GM23338 (cell line): ENCODE measurements around the gene MROH2B. TPM values are rescaled to one million over a fixed set of nuclear protein-coding genes. Genes with fewer than 3 reads are reported as not detected.

ENCODE experiments used
- ATAC-seq: fragments of 200-7000 bp; cut with Tn5 transposase; 3 replicates; pipeline ENCODE4 v1.9.1; 2020
- DNase-seq: peaks from one replicate; pipeline ENCODE4 v3.0.0-alpha.2; 2015; ENCODE audit warnings: low spot score
- H2AFZ ChIP-seq: fragments of 200-600 bp; sonication (generic); 2 replicates; pipeline ENCODE4 v1.8.0; 2016; ENCODE audit warnings: antibody characterized with exemption, mild to moderate bottlenecking, moderate library complexity
- H3F3A ChIP-seq: fragments of 200-600 bp; sonication (generic); replicated peaks from 2 replicates; pipeline ENCODE4 v1.8.0; 2017; ENCODE audit warnings: antibody characterized with exemption, mixed run types, low read depth
- H3K27ac ChIP-seq: fragments of 200-600 bp; sonication (generic); 2 replicates; pipeline ENCODE4 v1.6.1; 2016; ENCODE audit warnings: low read depth
- H3K27me3 ChIP-seq: fragments of 200-600 bp; sonication (generic); 2 replicates; pipeline ENCODE4 v1.8.0; 2016; ENCODE audit warnings: mild to moderate bottlenecking, mixed run types, moderate library complexity; ENCODE audit not compliant: insufficient read depth
- H3K36me3 ChIP-seq: fragments of 200-600 bp; sonication (generic); 2 replicates; pipeline ENCODE4 v1.8.0; 2016; ENCODE audit warnings: mild to moderate bottlenecking; ENCODE audit not compliant: insufficient read depth
- H3K4me1 ChIP-seq: fragments of 200-600 bp; sonication (generic); 2 replicates; pipeline ENCODE4 v1.8.0; 2016; ENCODE audit warnings: mild to moderate bottlenecking, moderate library complexity; ENCODE audit not compliant: insufficient read depth
- H3K4me2 ChIP-seq: fragments of 200-600 bp; sonication (generic); 2 replicates; pipeline ENCODE4 v1.7.1; 2017; ENCODE audit warnings: mixed run types
- H3K4me3 ChIP-seq: fragments of 200-600 bp; sonication (generic); 2 replicates; pipeline ENCODE4 v1.6.1; 2016; ENCODE audit warnings: mixed run types
- H3K79me2 ChIP-seq: fragments of 200-600 bp; sonication (generic); replicated peaks from 2 replicates; pipeline ENCODE4 v1.8.0; 2017; ENCODE audit warnings: mild to moderate bottlenecking; ENCODE audit not compliant: insufficient read depth
- H3K9me2 ChIP-seq: fragments of 200-600 bp; sonication (generic); 2 replicates; pipeline ENCODE4 v1.8.0; 2017; ENCODE audit not compliant: insufficient read depth
- H4K20me1 ChIP-seq: fragments of 200-600 bp; sonication (generic); replicated peaks from 2 replicates; pipeline ENCODE4 v1.8.0; 2017; ENCODE audit warnings: mild to moderate bottlenecking; ENCODE audit not compliant: insufficient read depth
- H3K27ac Mint-ChIP-seq: 2 replicates; pipeline ENCODE4 v1.8.0; 2020; ENCODE audit warnings: inconsistent platforms, mild to moderate bottlenecking, moderate library complexity, mixed read lengths
- H3K27me3 Mint-ChIP-seq: 3 replicates; pipeline ENCODE4 v1.8.0; 2022; ENCODE audit warnings: low read depth, mild to moderate bottlenecking, moderate library complexity, mixed read lengths, inconsistent platforms; ENCODE audit not compliant: insufficient read depth, poor library complexity
- H3K36me3 Mint-ChIP-seq: 3 replicates; pipeline ENCODE4 v1.8.0; 2021; ENCODE audit warnings: low read depth, mild to moderate bottlenecking, inconsistent platforms, moderate library complexity, mixed read lengths
- H3K4me1 Mint-ChIP-seq: 3 replicates; pipeline ENCODE4 v1.8.0; 2020; ENCODE audit warnings: mild to moderate bottlenecking, inconsistent platforms, mixed read lengths
- H3K4me3 Mint-ChIP-seq: 3 replicates; pipeline ENCODE4 v1.8.0; 2021; ENCODE audit warnings: moderate library complexity, mild to moderate bottlenecking, inconsistent platforms, mixed read lengths
- H3K9me3 Mint-ChIP-seq: 3 replicates; pipeline ENCODE4 v1.8.0; 2020; ENCODE audit warnings: moderate library complexity, mild to moderate bottlenecking, inconsistent platforms, mixed read lengths
- CREB1 ChIP-seq: fragments of 250-450 bp; sonication (Bioruptor Pico); IDR thresholded peaks from 2 replicates; pipeline ENCODE4 v1.5.0; 2020; ENCODE audit warnings: low read depth, mild to moderate bottlenecking, moderate library complexity
- CTCF ChIP-seq, 2 experiments: fragments of 200-600 bp in 1 of 2; sonication (generic) in 1 of 2; conservative IDR thresholded peaks; 2 replicates each; pipeline versions ENCODE4 v1.5.1 to v1.6.1; 2016 to 2017; ENCODE audit warnings: antibody characterized with exemption in 2 of 2, low read depth in 2 of 2, mild to moderate bottlenecking in 2 of 2, moderate library complexity in 1 of 2
- ETS1 ChIP-seq: IDR thresholded peaks from 2 replicates; pipeline ENCODE4 v1.6.1; 2016; ENCODE audit warnings: antibody characterized with exemption
- EZH2 ChIP-seq: fragments of 200-600 bp; sonication (generic); IDR thresholded peaks from one replicate; pipeline ENCODE4 v1.8.0; 2017; ENCODE audit warnings: antibody characterized with exemption, mild to moderate bottlenecking, low read depth; ENCODE audit not compliant: unreplicated experiment
- EZH2phosphoT487 ChIP-seq: fragments of 200-600 bp; sonication (generic); IDR thresholded peaks from one replicate; pipeline ENCODE4 v1.8.1; 2018; ENCODE audit warnings: antibody characterized with exemption; ENCODE audit not compliant: unreplicated experiment
- JUNB ChIP-seq: IDR thresholded peaks from one replicate; pipeline ENCODE4 v1.6.1; 2016; ENCODE audit warnings: antibody characterized with exemption; ENCODE audit not compliant: unreplicated experiment
- NANOG ChIP-seq: IDR thresholded peaks from 2 replicates; pipeline ENCODE4 v1.6.1; 2016; ENCODE audit warnings: antibody characterized with exemption, borderline replicate concordance
- POLR2AphosphoS5 ChIP-seq: IDR thresholded peaks from 2 replicates; pipeline ENCODE4 v1.6.1; 2016; ENCODE audit warnings: antibody characterized with exemption, low read depth
- REST ChIP-seq: IDR thresholded peaks from one replicate; pipeline ENCODE4 v1.6.1; 2018; ENCODE audit warnings: antibody characterized with exemption; ENCODE audit not compliant: unreplicated experiment
- STAT1 ChIP-seq: IDR thresholded peaks from one replicate; pipeline ENCODE4 v1.6.1; 2016; ENCODE audit warnings: antibody characterized with exemption; ENCODE audit not compliant: unreplicated experiment
- ZNF114 ChIP-seq: fragments of 250-450 bp; sonication (Bioruptor Pico); IDR thresholded peaks from 2 replicates; pipeline ENCODE4 v1.5.0; 2020; ENCODE audit warnings: mild to moderate bottlenecking, moderate library complexity
- ZNF331 ChIP-seq: fragments of 250-450 bp; sonication (Bioruptor Pico); IDR thresholded peaks from 2 replicates; pipeline ENCODE4 v1.5.0; 2020; ENCODE audit warnings: low read depth, mild to moderate bottlenecking, moderate library complexity
- ZNF462 ChIP-seq: fragments of 250-450 bp; sonication (Bioruptor Pico); IDR thresholded peaks from 2 replicates; pipeline ENCODE4 v1.5.0; 2020; ENCODE audit warnings: mild to moderate bottlenecking, moderate library complexity
- polyA plus RNA-seq: library from polyadenylated mRNA; unstranded; fragments of >200 nt; fragmentation: Nextera tagmentation; extraction: Ambion mirVana; gene quantifications from 2 replicates; pipeline ENCODE4 v1.2.1, GENCODE V29; 2016
- total RNA-seq: library from RNA; depleted of rRNA; stranded (reverse); fragments of >200 nt; shearing (Covaris generic); gene quantifications from 2 replicates; pipeline ENCODE4 v1.2.3, GENCODE V29; 2014

MROH2B gene
- total and polyA plus RNA-seq, 2 experiments from 2014 or later, result not detected

- Mint-ChIP-seq H3K36me3 (peaks cover 11% of the 10 kb centered on the region; the same call in 2 of the 3 replicates), H3K4me3 (no peak overlapping the region), H3K27ac (no peak overlapping the region), H3K27me3 (no peaks in the 10 kb centered on the region), H3K4me1 (no peaks in the 10 kb centered on the region), H3K9me3 (peaks cover 20% of the 10 kb centered on the region)
- ATAC-seq (no peak), DNase-seq (no peak)
- no peaks in the 10 kb centered on the region for H3F3A ChIP-seq
- H3K27me3 ChIP-seq, result no peaks in the 10 kb centered on the region
- no peak overlapping the region for H3K27ac ChIP-seq
- no peaks in the 10 kb centered on the region for H3K4me1 ChIP-seq
- H3K9me2 ChIP-seq, result peaks cover 16% of the 10 kb centered on the region
- H3K4me3 ChIP-seq, result no peak overlapping the region
- no peak for TF ChIP-seq EZH2
- TF ChIP-seq POLR2AphosphoS5, result no peak
- no peak for TF ChIP-seq REST
- no peak for TF ChIP-seq EZH2phosphoT487
- TF ChIP-seq ZNF114 (CRISPR knock-in tag), result no peak
- no peak for TF ChIP-seq ZNF462 (CRISPR knock-in tag)
- no peak for TF ChIP-seq CTCF (conservative IDR thresholded peaks at IDR 0.05; ENCODE audit: low read depth in 2 of 2)
- TF ChIP-seq STAT1, result no peak
- no peak for TF ChIP-seq CREB1 (CRISPR knock-in tag)
- no peak for TF ChIP-seq ZNF331
- no peak for TF ChIP-seq JUNB
- no peak for TF ChIP-seq ETS1
- no peak for TF ChIP-seq NANOG
- H4K20me1 ChIP-seq, result no peaks in the 10 kb centered on the region
- H3K79me2 ChIP-seq, result no peaks in the 10 kb centered on the region
- no peak overlapping the region for H3K4me2 ChIP-seq
- no peaks in the 10 kb centered on the region for H3K36me3 ChIP-seq
- H2AFZ ChIP-seq, result no peak overlapping the region
Observed at GRCh38 chr5:41120600-41120999, 49.5 kb upstream of the MROH2B start.
